ENCODE data around the gene XRCC4. TPM values are rescaled to one million over a fixed set of nuclear protein-coding genes. Genes with fewer than 3 reads are reported as not detected.
"Not testable (repeated sequence)": the region's sequence is repeated elsewhere in the genome, so short reads cannot be mapped to it uniquely, and the experiment has no call there.

XRCC4 gene
- 6.2 TPM for total RNA-seq

DNA sequence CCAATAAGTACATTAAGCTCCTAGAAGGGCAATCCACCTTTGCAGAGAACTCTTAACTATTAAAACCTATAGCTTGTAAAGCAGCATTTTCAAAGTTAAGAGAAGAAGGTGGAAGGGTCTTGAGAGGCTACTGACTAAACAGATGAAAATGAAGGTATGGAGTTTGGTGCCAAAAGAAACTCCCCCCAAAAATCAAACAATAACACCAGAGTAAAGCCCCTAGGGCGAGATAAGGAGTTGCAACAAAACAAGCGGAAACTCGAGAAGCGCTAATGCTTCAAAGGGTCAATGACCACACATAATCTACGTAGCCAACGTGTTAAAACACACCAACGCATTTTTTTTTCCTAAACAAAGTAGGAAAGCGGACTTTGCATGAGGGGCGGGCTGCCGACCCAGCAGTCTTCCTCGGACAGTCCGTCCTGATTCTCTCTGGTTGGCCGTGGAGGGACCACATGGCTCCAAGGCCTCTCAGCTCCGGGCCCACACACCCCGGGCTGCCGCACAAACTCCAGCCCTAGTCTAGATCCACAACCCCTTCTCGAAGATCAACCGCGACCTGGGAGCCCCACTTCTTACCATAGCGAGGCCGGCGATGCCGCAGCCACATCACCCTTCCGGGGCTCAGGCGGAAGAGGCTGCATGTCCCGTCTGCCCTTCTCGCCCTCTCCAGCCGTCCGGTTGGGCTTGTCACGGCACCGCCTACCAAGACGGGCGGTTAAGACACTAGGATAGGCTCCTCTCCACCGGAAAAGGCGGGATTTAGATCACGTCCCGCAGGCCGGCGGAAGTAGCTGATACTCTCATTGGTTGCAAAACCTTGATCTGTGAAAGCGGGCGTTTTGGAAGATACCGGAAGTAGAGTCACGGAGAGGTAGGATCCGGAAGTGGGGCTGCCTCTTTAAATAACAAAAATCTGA, at the start of gene XRCC4, which contains the start of gene TMEM167A:
TSS of gene XRCC4 (plus strand) at position 806 of the 920 bp plus-strand sequence. CDS start 27,373 bp downstream, outside the sequence.
TSS of gene TMEM167A (minus strand) at position 653 of the 920 bp plus-strand sequence. CDS start at position 582, 71 bp downstream.
- peak; percentile 100 for ATAC-seq

DNA sequence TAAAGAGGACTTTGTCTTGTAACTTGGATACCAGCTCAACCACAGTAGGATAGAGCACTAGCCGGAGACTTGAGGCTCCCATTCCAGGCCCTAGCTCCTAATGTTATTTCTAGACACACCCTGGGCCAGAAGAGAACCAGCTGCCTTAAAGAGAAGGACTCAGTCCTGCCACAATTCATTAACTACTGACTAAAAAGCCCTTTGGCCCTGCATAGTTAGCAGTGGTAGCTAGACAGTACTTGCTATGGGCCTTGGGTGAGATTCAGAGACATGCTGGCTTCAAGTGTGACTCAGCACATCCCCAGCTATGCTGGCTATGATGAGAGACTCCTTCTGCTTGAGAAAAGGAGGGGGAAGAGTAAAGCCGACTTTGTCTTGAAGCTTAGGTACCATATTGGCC, 47.4 kb upstream of the XRCC4 start:
- ATAC-seq: no peak

DNA sequence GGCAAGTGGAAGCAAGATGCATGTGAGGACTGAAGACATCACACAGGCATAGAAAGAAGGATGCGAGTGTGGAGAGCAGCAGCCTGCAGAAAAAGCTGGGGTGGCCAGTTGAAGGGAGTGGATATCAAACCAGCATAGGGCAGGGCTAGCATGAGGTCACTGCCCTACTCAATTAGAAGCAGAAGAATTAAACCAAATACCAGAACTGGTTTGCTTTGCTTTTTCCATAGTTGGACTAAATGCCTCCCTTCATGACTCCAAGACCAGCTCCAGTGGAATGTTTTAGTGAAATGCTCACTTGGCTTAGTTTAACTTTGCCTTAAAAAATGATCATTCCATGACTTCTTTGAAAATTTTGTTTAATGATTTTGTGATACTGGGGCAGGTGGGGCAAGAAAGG, 46.0 kb upstream of the XRCC4 start:
- ATAC-seq: no peak

DNA sequence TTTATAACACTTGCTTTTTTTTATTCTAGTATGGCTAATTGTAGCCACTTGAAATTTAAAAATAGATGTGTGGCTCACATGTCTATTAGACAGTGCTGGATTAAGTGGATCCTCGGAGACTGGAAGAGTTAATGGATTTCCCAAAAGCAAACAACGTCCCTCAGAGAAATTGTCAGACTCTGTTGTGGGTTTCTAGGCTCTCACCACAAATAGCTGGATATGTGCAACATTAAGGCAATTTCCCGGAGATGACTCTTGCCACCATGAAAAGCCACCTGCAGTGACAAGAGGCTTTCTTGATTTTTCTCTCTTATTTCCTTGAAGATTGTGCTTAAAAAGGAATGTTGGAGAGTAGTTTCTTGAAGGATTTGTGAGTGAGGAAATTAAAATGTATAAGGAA, 43.3 kb upstream of the XRCC4 start:
- no peak for ATAC-seq

GRCh38 chr5:83034528-83035207, 42.7 kb upstream of the XRCC4 start:
- no peak for ATAC-seq

GRCh38 chr5:83035373-83036100, 41.8 kb upstream of the XRCC4 start:
- ATAC-seq: no peak

DNA sequence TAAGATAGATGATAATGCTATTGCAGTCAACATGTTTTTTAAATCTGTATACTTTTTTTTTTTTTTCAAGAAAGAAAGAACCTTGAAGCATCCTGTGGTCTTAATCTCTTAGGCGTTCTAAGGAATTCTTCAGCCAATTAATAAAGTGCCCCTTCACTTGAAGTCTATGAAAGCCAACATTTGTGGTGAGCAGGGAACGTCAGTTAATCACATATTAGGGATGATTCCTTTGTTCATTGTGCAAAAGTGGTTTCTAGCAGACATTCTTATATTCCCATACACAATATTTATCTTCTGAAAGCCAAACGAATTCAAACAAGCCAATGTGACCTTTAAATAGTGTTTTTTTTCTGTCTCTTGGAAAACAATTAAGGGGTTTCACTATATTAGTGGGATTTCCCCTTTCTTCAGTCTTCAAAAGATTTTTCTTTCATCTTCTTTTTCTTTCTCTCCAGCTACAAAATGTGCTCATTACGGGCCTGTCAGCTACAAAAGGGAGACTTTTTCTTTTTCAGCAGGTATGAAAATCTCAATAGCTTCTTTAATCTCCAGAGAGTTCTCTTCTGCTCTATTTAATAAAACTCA, 40.3 kb upstream of the XRCC4 start:
- ATAC-seq: no peak

- ATAC-seq: no peak
Observed at GRCh38 chr5:83038924-83039323, 38.4 kb upstream of the XRCC4 start.

- no peak for ATAC-seq
Observed at GRCh38 chr5:83042507-83042906, 34.8 kb upstream of the XRCC4 start.

- ATAC-seq: no peak
Observed at GRCh38 chr5:83044926-83045325, 32.4 kb upstream of the XRCC4 start.

DNA sequence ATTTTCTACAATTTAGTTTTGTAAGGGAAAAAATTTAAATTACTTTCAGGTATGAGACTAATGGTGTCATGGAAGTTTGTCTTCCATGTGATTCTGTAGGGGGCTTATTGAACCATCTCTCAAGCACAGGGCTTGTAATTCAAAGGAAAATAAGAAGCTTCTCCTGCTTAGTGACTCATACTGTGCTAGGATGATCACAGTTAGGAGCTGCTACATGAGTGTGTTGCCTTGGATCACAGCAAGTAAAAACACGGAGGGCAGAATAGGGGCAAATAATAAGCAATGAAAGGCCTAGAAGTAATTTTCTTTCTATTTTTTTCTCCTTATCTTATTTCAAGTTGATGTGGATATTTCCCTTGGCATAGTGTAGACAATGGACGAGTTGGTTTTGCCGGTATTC, 29.1 kb upstream of the XRCC4 start:
- no peak for ATAC-seq

- ATAC-seq: no peak
Observed at GRCh38 chr5:83048811-83049210, 28.5 kb upstream of the XRCC4 start.

- ATAC-seq: no peak
Observed at GRCh38 chr5:83049370-83049885, 27.9 kb upstream of the XRCC4 start.

DNA sequence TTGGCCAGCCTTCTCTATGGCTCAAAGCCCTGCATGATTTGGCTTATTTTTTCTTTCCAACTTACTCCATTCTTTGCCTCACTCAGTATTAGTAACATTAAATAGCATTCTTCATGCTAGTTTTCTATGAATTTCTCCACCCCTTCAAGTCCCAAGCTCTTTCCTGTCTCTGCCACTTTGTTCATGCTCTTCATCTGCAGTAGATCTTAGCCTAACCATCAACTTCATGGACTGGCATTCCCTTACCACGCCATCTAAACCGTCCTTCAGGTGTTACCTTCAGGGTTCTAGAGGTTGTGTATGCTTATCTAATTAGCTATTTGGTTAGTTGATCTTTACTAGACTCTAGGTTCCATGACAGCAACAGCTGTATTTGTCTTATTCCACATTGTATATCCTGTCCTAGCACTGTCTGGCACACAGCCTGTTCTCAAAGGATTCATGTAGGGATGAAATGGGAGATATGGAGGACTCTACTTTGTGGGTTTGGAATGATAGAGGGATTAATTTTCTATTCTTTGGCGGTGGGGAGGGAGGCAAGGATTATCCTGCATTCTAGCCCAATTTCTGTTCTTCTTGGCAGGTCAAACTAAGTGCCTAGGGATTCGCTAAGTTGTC, 26.5 kb upstream of the XRCC4 start:
- ATAC-seq: no peak

DNA sequence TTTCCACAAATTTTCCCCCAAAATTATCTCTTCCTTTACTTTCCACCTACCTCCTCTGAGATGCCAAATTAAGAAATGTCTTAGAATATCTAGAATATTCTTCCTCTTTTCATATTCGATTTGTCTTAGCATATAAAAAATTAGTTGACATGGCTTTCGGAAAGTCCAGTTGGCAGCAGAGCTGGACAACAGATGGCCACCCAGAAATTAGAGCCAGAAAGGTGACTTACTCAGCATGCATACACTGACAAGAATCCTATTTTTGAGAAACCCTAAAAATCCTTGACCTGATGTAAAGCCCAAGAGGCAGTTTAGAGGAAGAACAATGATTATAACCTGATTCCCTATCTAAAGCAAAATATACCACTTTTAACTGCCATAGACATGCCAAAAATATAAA, 22.2 kb upstream of the XRCC4 start:
- ATAC-seq: no peak

DNA sequence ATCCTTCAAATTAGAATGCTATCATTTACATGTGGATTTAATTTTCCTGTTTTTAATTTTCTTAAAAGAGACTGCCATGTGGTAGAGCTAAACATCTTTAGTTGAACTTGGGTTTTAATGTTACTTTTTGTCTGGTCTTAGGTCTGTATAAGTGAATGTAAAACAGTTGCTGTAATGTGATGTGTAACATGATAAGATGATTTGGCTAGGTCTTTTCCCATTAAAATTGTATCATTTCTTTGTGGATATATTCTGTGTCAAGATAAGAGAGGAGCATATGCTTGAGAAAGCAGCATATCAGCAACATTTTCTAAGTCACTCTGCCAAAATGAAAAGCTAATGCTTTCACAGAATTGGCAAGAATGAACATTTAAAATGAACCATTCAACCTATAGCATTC, 18.6 kb upstream of the XRCC4 start:
- ATAC-seq: no peak

- no peak for ATAC-seq
Observed at GRCh38 chr5:83059341-83059740, 18.0 kb upstream of the XRCC4 start.

DNA sequence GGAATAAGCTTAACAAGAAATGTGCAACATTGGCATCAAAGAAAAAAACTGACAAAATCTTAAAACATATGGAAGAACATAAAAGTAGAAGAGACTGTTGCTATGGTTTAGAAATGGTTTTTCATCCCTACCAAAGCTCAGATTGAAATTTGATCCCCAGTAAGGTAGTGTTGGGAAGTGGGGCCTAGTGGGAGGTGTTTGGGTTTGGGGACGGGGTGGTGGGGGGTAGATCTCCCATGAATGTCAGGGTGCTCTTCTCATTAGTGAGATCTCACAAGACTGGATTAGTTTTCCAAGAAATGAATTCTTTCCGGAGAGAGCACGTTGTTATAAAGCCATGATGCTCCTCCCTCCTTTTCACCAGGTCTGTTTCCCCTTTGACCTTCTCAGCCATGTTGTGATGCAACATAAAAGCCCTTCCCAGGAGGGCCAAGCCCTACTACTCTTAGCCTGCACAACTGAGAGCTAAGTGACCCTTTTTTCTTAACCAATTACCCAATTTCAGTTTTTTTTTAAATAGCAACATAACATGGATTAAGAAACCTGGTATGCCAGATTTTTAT, 10.7 kb upstream of the XRCC4 start:
- no peak for ATAC-seq

DNA sequence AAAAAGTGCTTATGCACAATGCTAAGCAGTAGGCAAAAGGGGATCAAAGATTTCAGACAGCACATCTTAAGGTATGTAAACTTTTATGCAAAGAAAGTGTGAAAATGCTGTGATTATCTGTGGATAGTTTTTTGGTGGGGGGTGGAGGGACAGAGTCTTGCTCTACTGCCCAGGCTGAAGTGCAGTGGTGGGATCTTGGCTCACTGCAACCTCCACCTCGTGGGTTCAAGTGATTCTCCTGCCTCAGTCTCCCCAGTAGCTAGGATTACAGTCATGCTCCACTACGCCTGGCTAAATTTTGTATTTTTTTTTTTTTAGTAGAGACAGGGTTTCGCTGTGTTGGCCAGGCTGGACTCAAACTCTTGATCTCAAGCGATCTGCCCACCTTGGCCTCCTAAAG, 10.0 kb upstream of the XRCC4 start:
- ATAC-seq: not testable (repeated sequence)

DNA sequence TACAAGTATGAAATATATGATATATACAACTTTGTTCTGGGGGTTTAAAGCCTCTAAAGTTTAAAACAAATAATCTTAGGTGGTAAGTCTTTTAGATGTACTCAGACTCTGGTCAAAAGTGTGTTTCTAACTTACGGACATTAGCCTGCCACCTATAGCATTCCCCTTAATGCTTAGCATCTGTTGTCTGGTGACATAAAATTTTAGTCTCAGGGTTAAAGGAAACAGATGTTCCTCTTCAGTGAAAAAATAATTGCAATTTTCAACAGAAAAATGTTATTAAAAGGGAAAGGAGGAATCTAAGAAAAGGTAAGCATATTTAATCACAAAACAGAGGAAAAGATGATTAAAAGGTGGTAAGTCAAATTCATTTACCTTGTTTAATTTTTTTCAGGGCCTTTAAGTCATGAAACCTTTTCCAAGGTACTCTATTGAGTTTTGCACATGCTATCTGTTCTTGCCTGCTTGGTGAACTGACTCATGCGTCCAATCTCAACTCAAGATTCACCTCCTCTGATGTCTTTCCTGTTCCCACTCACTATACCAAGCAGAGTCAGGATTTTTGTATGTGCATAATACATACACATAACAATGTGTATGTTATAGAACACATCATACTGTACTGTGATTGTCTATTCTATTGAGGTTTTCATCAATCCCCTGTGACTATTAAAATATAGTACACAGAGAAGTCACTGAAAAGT, 8.1 kb upstream of the XRCC4 start:
- ATAC-seq: no peak
